A549 (cell line): Measurements from ENCODE around the gene TRERF1. TPM values are rescaled to one million over a fixed set of nuclear protein-coding genes. Genes with fewer than 3 reads are reported as not detected.
"Not testable (repeated sequence)": the region's sequence is repeated elsewhere in the genome, so short reads cannot be mapped to it uniquely, and the experiment has no call there.

Source experiments
- ATAC-seq, 2 experiments: fragments of 200-7000 bp in 1 of 2; fragments of >200 bp in 1 of 2; cut with Nextera tagmentation in 1 of 2; cut with Tn5 transposase in 1 of 2; 3 replicates each; pipeline versions ENCODE4 v1.8.0 to v1.9.1; 2018 to 2020; ENCODE audit warnings: mild to moderate bottlenecking in 1 of 2, moderate library complexity in 1 of 2
- CTCF ChIA-PET: fragments of 300-600 bp; sonication (Branson Sonifier 250); formaldehyde crosslinking; extraction: SDS; loops from one replicate; lab custom pipeline; 2021; ENCODE audit warnings: antibody characterized with exemption, inconsistent platforms; lab: Yijun Ruan, JAX
- POLR2A ChIA-PET: fragments of 350-600 bp; formaldehyde crosslinking; extraction: SDS; loops from one replicate; lab custom pipeline; 2021; ENCODE audit warnings: antibody characterized with exemption, inconsistent platforms; lab: Yijun Ruan, JAX
- DNase-seq, 2 experiments: peaks; one replicate each; pipeline versions ENCODE4 v3.0.0 to v3.0.0-alpha.2; 2011 to 2016; ENCODE audit warnings: low read depth in 1 of 2, low spot score in 1 of 2
- FAIRE-seq: peaks from 2 replicates; lab custom pipeline; 2011; peaks lifted over from hg19 to GRCh38; lab: Jason Lieb, UNC
- H3K27ac ChIP-seq, 2 experiments: fragments of >200 bp; sonication (Bioruptor Twin); formaldehyde crosslinking; 3 replicates each; pipeline ENCODE4 v1.5.1; 2016 to 2017
- H3K4me1 ChIP-seq: fragments of >200 bp; sonication (Bioruptor Twin); formaldehyde crosslinking; 3 replicates; pipeline ENCODE4 v1.6.1; 2016
- H3K4me2 ChIP-seq: fragments of >200 bp; sonication (Bioruptor Twin); formaldehyde crosslinking; 3 replicates; pipeline ENCODE4 v1.6.1; 2016
- H3K4me3 ChIP-seq: fragments of >200 bp; sonication (Bioruptor Twin); formaldehyde crosslinking; 3 replicates; pipeline ENCODE4 v1.5.1; 2016
- H3K9me3 ChIP-seq: fragments of >200 bp; sonication (Bioruptor Twin); formaldehyde crosslinking; 3 replicates; pipeline ENCODE4 v1.6.1; 2016
- CHD4 ChIP-seq: fragments of 200-600 bp; sonication (generic); IDR thresholded peaks from 2 replicates; pipeline ENCODE4 v1.6.1; 2016; ENCODE audit warnings: antibody characterized with exemption, mild to moderate bottlenecking, borderline replicate concordance
- CTCF ChIP-seq: fragments of >200 bp; sonication (Bioruptor Twin); formaldehyde crosslinking; IDR thresholded peaks from 3 replicates; pipeline ENCODE4 v1.5.1; 2016
- EHF ChIP-seq: fragments of 250-450 bp; sonication (Bioruptor Pico); IDR thresholded peaks from 2 replicates; pipeline ENCODE4 v1.5.0; 2020; ENCODE audit warnings: mild to moderate bottlenecking
- FOSB ChIP-seq: fragments of 250-450 bp; sonication (Bioruptor Pico); IDR thresholded peaks from 2 replicates; pipeline ENCODE4 v1.5.0; 2020; ENCODE audit warnings: mild to moderate bottlenecking, moderate library complexity
- HES2 ChIP-seq: fragments of >200 bp; sonication (Bioruptor Twin); formaldehyde crosslinking; IDR thresholded peaks from 2 replicates; pipeline ENCODE4 v1.6.1; 2016
- MAFK ChIP-seq: fragments of 450-650 bp; IDR thresholded peaks from 2 replicates; pipeline ENCODE4 v1.6.1; 2014; ENCODE audit not compliant: partially characterized antibody
- MYC ChIP-seq: IDR thresholded peaks from 2 replicates; pipeline ENCODE4 v1.6.1; 2012; ENCODE audit warnings: mild to moderate bottlenecking, inconsistent platforms, low read length, improper control_type of control experiment, borderline replicate concordance
- NR3C1 ChIP-seq: fragments of >200 bp; sonication (Bioruptor Twin); formaldehyde crosslinking; IDR thresholded peaks from 3 replicates; pipeline ENCODE4 v1.6.1; 2017
- POLR2A ChIP-seq: IDR thresholded peaks from 2 replicates; pipeline ENCODE4 v1.6.1; 2012; ENCODE audit warnings: mild to moderate bottlenecking, low read length
- RARB ChIP-seq: fragments of 250-450 bp; sonication (Bioruptor Pico); IDR thresholded peaks from 2 replicates; pipeline ENCODE4 v1.8.0; 2021; ENCODE audit warnings: mild to moderate bottlenecking, moderate library complexity
- TP53 ChIP-seq: fragments of 250-450 bp; sonication (Bioruptor Pico); IDR thresholded peaks from 2 replicates; pipeline ENCODE4 v1.5.0; 2021; ENCODE audit warnings: mild to moderate bottlenecking, moderate library complexity
- ZC3H11A ChIP-seq: fragments of 450-650 bp; IDR thresholded peaks from 2 replicates; pipeline ENCODE4 v1.6.1; 2014; ENCODE audit warnings: antibody characterized with exemption, mild to moderate bottlenecking
- ZFP36 ChIP-seq: fragments of 450-650 bp; IDR thresholded peaks from 2 replicates; pipeline ENCODE4 v1.6.1; 2014; ENCODE audit warnings: borderline replicate concordance; ENCODE audit not compliant: partially characterized antibody
- ZNF302 ChIP-seq: fragments of 250-450 bp; sonication (Bioruptor Pico); IDR thresholded peaks from 2 replicates; pipeline ENCODE4 v1.9.0; 2021; ENCODE audit warnings: inconsistent platforms, mild to moderate bottlenecking, moderate library complexity
- WGBS: methylation state at CpG from one replicate; pipeline ENCODE4 v1.1.6; 2017; ENCODE audit errors: missing lambda C conversion rate; 5-methylcytosine and 5-hydroxymethylcytosine counted together
- polyA plus RNA-seq, 4 experiments: library from polyadenylated mRNA; depleted of rRNA in 3 of 4; stranded (reverse); fragments of >200 nt; fragmentation: RNase III in 1 of 4; extraction: RNeasy Plus Mini Kit Qiagen cat#74134 plus additional on column Dnase treatment in 1 of 4; gene quantifications; 2 replicates in 3 of 4; 3 replicates in 1 of 4; pipeline ENCODE4 v1.2.3, GENCODE V29; 2011 to 2017
- TF ChIP-seq, protein P1 (sequence below): fragments of 250-450 bp; sonication (Bioruptor Pico); IDR thresholded peaks from 2 replicates; pipeline ENCODE4 v1.5.0; 2021; ENCODE audit warnings: mild to moderate bottlenecking, moderate library complexity, borderline replicate concordance
- TF ChIP-seq, protein P2 (sequence below): fragments of 200-600 bp; sonication (generic); IDR thresholded peaks from 2 replicates; pipeline ENCODE4 v1.6.1; 2016; ENCODE audit warnings: antibody characterized with exemption, mild to moderate bottlenecking, moderate library complexity

TRERF1 gene
- polyA plus RNA-seq, 2 of the 4 experiments (the other 2 are of a cell fraction): 2.4 to 3.5 TPM

GRCh38 chr6:42446996-42447395, 4.7 kb downstream of the TRERF1 start:
- H3K4me3 ChIP-seq: no peak overlapping the region
- no peak overlapping the region for H3K4me2 ChIP-seq
- ChIA-PET CTCF (interaction anchor here (1.0 to 2.0 kb wide), 2 partner anchors 101 to 186 kb away, joined by 5 to 6 read pairs; no protein-coding TSS in a partner anchor), POLR2A (no interaction called here)
- FAIRE-seq (no peak), ATAC-seq (no peak), DNase-seq (no peak)
- no peaks in the 10 kb centered on the region for H3K9me3 ChIP-seq
- WGBS: 88% methylated on average over 3 of the region's 3 CpGs
- H3K4me1 ChIP-seq: peaks cover 18% of the 10 kb centered on the region; the same call in 2 of the 3 replicates
- no peak overlapping the region for H3K27ac ChIP-seq
- no peak for TF ChIP-seq ZNF302 (CRISPR knock-in tag)
- TF ChIP-seq, protein P1, sequence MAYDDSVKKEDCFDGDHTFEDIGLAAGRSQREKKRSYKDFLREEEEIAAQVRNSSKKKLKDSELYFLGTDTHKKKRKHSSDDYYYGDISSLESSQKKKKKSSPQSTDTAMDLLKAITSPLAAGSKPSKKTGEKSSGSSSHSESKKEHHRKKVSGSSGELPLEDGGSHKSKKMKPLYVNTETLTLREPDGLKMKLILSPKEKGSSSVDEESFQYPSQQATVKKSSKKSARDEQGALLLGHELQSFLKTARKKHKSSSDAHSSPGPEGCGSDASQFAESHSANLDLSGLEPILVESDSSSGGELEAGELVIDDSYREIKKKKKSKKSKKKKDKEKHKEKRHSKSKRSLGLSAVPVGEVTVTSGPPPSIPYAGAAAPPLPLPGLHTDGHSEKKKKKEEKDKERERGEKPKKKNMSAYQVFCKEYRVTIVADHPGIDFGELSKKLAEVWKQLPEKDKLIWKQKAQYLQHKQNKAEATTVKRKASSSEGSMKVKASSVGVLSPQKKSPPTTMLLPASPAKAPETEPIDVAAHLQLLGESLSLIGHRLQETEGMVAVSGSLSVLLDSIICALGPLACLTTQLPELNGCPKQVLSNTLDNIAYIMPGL (CRISPR knock-in tag): no peak
- TF ChIP-seq HES2: no peak
- no peak for TF ChIP-seq ZC3H11A
- TF ChIP-seq ZFP36: no peak
- no peak for TF ChIP-seq MYC
- TF ChIP-seq TP53: no peak
- TF ChIP-seq POLR2A: no peak

DNA sequence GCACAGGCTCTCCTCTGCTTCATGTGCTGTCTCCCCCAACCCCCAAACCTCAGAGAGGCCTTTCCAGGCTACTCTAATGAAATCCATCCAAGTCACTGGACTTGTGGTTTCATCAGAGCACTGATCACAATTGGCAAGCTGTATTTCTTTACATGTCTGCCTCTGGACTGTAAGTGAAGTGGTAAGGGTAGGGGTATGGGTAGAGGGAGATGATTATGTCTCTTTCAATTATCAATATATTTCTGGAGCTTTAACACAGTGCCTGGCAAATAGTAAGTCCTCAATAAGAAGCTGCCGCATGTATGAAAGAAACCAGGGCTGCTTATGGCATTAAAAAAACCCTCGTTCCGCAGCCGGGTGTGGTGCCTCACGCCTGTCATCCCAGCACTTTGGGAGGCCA, 5.4 kb downstream of the TRERF1 start:
- CTCF ChIA-PET: interaction anchor here (2.0 kb wide), 1 partner anchor 186 kb away, joined by 5 read pairs; no protein-coding TSS in a partner anchor
- Histone ChIP-seq H3K4me1 (peaks cover 20% of the 10 kb centered on the region; the same call in 2 of the 3 replicates), H3K4me3 (no peak overlapping the region), H3K4me2 (no peak overlapping the region), H3K9me3 (no peaks in the 10 kb centered on the region), H3K27ac (no peak overlapping the region)
- POLR2A ChIA-PET: no interaction called here
- no peak for DNase-seq
- ATAC-seq: no peak
- 96% methylated on average over 5 of the region's 5 CpGs for WGBS
- no peak for TF ChIP-seq CHD4
- TF ChIP-seq MYC: no peak
- no peak for TF ChIP-seq EHF (CRISPR knock-in tag)
- TF ChIP-seq, protein P1 (CRISPR knock-in tag): no peak
- TF ChIP-seq CTCF: no peak
- no peak for TF ChIP-seq RARB (CRISPR knock-in tag)
- TF ChIP-seq NR3C1: no peak
- no peak for TF ChIP-seq MAFK
- TF ChIP-seq FOSB (CRISPR knock-in tag): no peak
- TF ChIP-seq, protein P2, sequence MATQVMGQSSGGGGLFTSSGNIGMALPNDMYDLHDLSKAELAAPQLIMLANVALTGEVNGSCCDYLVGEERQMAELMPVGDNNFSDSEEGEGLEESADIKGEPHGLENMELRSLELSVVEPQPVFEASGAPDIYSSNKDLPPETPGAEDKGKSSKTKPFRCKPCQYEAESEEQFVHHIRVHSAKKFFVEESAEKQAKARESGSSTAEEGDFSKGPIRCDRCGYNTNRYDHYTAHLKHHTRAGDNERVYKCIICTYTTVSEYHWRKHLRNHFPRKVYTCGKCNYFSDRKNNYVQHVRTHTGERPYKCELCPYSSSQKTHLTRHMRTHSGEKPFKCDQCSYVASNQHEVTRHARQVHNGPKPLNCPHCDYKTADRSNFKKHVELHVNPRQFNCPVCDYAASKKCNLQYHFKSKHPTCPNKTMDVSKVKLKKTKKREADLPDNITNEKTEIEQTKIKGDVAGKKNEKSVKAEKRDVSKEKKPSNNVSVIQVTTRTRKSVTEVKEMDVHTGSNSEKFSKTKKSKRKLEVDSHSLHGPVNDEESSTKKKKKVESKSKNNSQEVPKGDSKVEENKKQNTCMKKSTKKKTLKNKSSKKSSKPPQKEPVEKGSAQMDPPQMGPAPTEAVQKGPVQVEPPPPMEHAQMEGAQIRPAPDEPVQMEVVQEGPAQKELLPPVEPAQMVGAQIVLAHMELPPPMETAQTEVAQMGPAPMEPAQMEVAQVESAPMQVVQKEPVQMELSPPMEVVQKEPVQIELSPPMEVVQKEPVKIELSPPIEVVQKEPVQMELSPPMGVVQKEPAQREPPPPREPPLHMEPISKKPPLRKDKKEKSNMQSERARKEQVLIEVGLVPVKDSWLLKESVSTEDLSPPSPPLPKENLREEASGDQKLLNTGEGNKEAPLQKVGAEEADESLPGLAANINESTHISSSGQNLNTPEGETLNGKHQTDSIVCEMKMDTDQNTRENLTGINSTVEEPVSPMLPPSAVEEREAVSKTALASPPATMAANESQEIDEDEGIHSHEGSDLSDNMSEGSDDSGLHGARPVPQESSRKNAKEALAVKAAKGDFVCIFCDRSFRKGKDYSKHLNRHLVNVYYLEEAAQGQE: no peak
- no peak for FAIRE-seq

DNA sequence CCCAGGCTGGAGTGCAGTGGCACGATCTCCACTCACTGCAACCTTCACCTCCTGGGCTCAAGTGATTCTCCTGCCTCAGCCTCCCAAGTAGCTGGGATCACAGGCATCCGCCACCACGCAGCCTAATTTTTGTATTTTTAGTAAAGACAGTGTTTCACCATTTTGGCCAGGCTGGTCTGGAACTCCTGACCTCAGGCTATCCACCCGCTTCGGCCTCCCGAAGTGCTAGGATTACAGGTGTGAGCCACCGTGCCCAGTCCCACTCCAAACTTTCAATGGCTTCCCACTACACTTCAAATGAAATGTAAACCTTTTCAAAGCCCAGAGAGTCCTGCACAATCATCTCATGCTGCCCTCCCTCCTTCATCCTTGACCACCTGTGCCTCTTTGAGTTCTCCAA, 5.8 kb downstream of the TRERF1 start:
- CTCF ChIA-PET: interaction anchor here (2.0 kb wide), 1 partner anchor 185 kb away, joined by 5 read pairs; no protein-coding TSS in a partner anchor
- H3K9me3 ChIP-seq, FAIRE-seq, H3K27ac ChIP-seq, POLR2A ChIA-PET, ATAC-seq, H3K4me2 ChIP-seq, H3K4me3 ChIP-seq, DNase-seq: not testable (repeated sequence)
- peaks cover 25% of the 10 kb centered on the region; the same call in 2 of the 3 replicates for H3K4me1 ChIP-seq
- 97% methylated on average over 7 of the region's 7 CpGs for WGBS
